Natural killer cell (primary cell): Measurements from ENCODE around the gene CDKN3. TPM values are rescaled to one million over a fixed set of nuclear protein-coding genes. Genes with fewer than 3 reads are reported as not detected.

ENCODE experiments used
- ATAC-seq, 3 donors: fragments of 150-1000 bp in 2 of 3; fragments of 200-7000 bp in 1 of 3; cut with Tn5 transposase; 1 replicate in 1 of 3; 2 replicates in 2 of 3; pipeline ENCODE4 v1.10.0; 2021; ENCODE audit warnings: mild to moderate bottlenecking in 2 of 3, moderate library complexity in 2 of 3
- DNase-seq, 2 donors: peaks; one replicate each; pipeline versions ENCODE4 v3.0.0 to v3.0.0-alpha.2; 2013 to 2021; ENCODE audit warnings: mixed read lengths in 1 of 2
- H3K27ac ChIP-seq: one replicate; pipeline ENCODE4 v1.5.1; 2013; ENCODE audit warnings: mild to moderate bottlenecking, low read length
- H3K27me3 ChIP-seq: one replicate; pipeline ENCODE4 v1.6.1; 2013; ENCODE audit warnings: low read length; ENCODE audit not compliant: control insufficient read depth, insufficient read depth
- H3K36me3 ChIP-seq: one replicate; pipeline ENCODE4 v1.6.1; 2013; ENCODE audit warnings: low read length; ENCODE audit not compliant: control insufficient read depth, insufficient read depth
- H3K4me1 ChIP-seq: one replicate; pipeline ENCODE4 v1.6.1; 2013; ENCODE audit warnings: low read length; ENCODE audit not compliant: control insufficient read depth, insufficient read depth
- H3K4me3 ChIP-seq: one replicate; pipeline ENCODE4 v1.5.1; 2013; ENCODE audit warnings: low read length
- H3K9me3 ChIP-seq: one replicate; pipeline ENCODE4 v1.6.1; 2013; ENCODE audit warnings: low read length; ENCODE audit not compliant: control insufficient read depth, insufficient read depth
- H3K27ac Mint-ChIP-seq, 2 donors: one replicate each; pipeline ENCODE4 v1.8.0; 2022; ENCODE audit warnings: mild to moderate bottlenecking in 2 of 2, mixed read lengths in 2 of 2, moderate library complexity in 1 of 2
- H3K27me3 Mint-ChIP-seq, 2 donors: one replicate each; pipeline ENCODE4 v1.8.0; 2022; ENCODE audit warnings: low read depth in 2 of 2, mixed read lengths in 2 of 2
- H3K36me3 Mint-ChIP-seq: one replicate; pipeline ENCODE4 v1.8.0; 2022; ENCODE audit warnings: mixed read lengths
- H3K4me1 Mint-ChIP-seq, 2 donors: one replicate each; pipeline ENCODE4 v1.8.0; 2022; ENCODE audit warnings: mixed read lengths in 2 of 2
- H3K4me3 Mint-ChIP-seq: one replicate; pipeline ENCODE4 v1.8.0; 2022; ENCODE audit warnings: mild to moderate bottlenecking, moderate library complexity, mixed read lengths
- H3K9me3 Mint-ChIP-seq, 2 donors: one replicate each; pipeline ENCODE4 v1.8.0; 2022; ENCODE audit warnings: mixed read lengths in 2 of 2
- CTCF ChIP-seq: fragments of 200-600 bp; IDR thresholded peaks from one replicate; pipeline ENCODE4 v1.8.0; 2022; ENCODE audit warnings: antibody characterized with exemption
- WGBS: methylation state at CpG from one replicate; pipeline ENCODE4 v1.1.7; 2013; ENCODE audit warnings: missing lambda C conversion rate; ENCODE audit not compliant: insufficient coverage; 5-methylcytosine and 5-hydroxymethylcytosine counted together
- intact Hi-C: fragments of 100-400 bp; cut with micrococcal nuclease; formaldehyde crosslinking; loops from one replicate; pipeline ENCODE4 v1.14.2; 2022
- total RNA-seq, 4 donors: library from RNA; stranded (reverse); fragments of 120-200 nt in 1 of 4; gene quantifications; one replicate each; pipeline versions ENCODE4 v1.2.3 to v1.2.4, GENCODE V29; 2013 to 2022

The CDKN3 gene
- total RNA-seq, 3 donors from 2014 or later (not counting 1 experiment from before 2014, with no cell fraction given): 0.89 to 3.0 (median 1.8) TPM

- no CpG with 5 or more reads among the region's 2 CpGs for WGBS
- no peak for ATAC-seq
- H3K9me3 ChIP-seq: no peaks in the 10 kb centered on the region
These were observed 27.5 kb upstream of the CDKN3 start for GRCh38 chr14:54369343-54369742.

GRCh38 chr14:54370323-54371198, 26.2 kb upstream of the CDKN3 start:
- Histone ChIP-seq H3K4me3 (no peak overlapping the region), H3K27me3 (no peaks in the 10 kb centered on the region), H3K27ac (no peak overlapping the region), H3K9me3 (no peaks in the 10 kb centered on the region), H3K4me1 (no peaks in the 10 kb centered on the region), H3K36me3 (no peaks in the 10 kb centered on the region)
- WGBS: 70% methylated on average over 11 of the region's 11 CpGs
- ATAC-seq: no peak
- Mint-ChIP-seq H3K36me3 (no peaks in the 10 kb centered on the region), H3K4me3 (no peak overlapping the region), H3K4me1 (no peaks in the 10 kb centered on the region), H3K27me3 (peaks cover 0 to 6% of the 10 kb centered on the region in 2 donors), H3K9me3 (no peaks in the 10 kb centered on the region), H3K27ac (no peak overlapping the region)
- intact Hi-C loops: no loop called here
- DNase-seq: no peak
- TF ChIP-seq CTCF: no peak

More at GRCh38 chr14:54369343-54369742, 27.5 kb upstream of the CDKN3 start:
- Mint-ChIP-seq H3K36me3 (no peaks in the 10 kb centered on the region), H3K4me3 (no peak overlapping the region), H3K9me3 (no peaks in the 10 kb centered on the region), H3K27me3 (peaks cover 0 to 6% of the 10 kb centered on the region in 2 donors), H3K27ac (no peak overlapping the region), H3K4me1 (no peaks in the 10 kb centered on the region)
- H3K4me3 ChIP-seq: no peak overlapping the region
- TF ChIP-seq CTCF: no peak
- H3K4me1 ChIP-seq: no peaks in the 10 kb centered on the region
- intact Hi-C loops: no loop called here
- no peak overlapping the region for H3K27ac ChIP-seq
- H3K27me3 ChIP-seq: no peaks in the 10 kb centered on the region
- no peaks in the 10 kb centered on the region for H3K36me3 ChIP-seq
- no peak for DNase-seq

GRCh38 chr14:54374117-54374884, 22.5 kb upstream of the CDKN3 start:
- Histone ChIP-seq H3K27me3 (no peaks in the 10 kb centered on the region), H3K36me3 (no peaks in the 10 kb centered on the region), H3K9me3 (no peaks in the 10 kb centered on the region), H3K4me3 (no peak overlapping the region), H3K4me1 (no peaks in the 10 kb centered on the region), H3K27ac (no peak overlapping the region)
- intact Hi-C loops: no loop called here
- Mint-ChIP-seq H3K36me3 (no peaks in the 10 kb centered on the region), H3K27me3 (peaks cover 6 to 13% of the 10 kb centered on the region in 2 donors), H3K27ac (no peak overlapping the region), H3K4me3 (no peak overlapping the region), H3K9me3 (no peaks in the 10 kb centered on the region), H3K4me1 (no peaks in the 10 kb centered on the region)
- no peak for DNase-seq
- no peak for TF ChIP-seq CTCF
- ATAC-seq: no peak
- WGBS: 73% methylated on average over 6 of the region's 7 CpGs
